NCI-H1436 treated with DMSO at 0.1 percent for 48 hours (cell line): ENCODE data around the gene GRM5.
"Not testable (repeated sequence)": the region's sequence is repeated elsewhere in the genome, so short reads cannot be mapped to it uniquely, and the experiment has no call there.

Source experiments
- DNase-seq: peaks from one replicate; lab custom pipeline; 2025; lab: John Stamatoyannopoulos, UW

The GRM5 gene

DNA sequence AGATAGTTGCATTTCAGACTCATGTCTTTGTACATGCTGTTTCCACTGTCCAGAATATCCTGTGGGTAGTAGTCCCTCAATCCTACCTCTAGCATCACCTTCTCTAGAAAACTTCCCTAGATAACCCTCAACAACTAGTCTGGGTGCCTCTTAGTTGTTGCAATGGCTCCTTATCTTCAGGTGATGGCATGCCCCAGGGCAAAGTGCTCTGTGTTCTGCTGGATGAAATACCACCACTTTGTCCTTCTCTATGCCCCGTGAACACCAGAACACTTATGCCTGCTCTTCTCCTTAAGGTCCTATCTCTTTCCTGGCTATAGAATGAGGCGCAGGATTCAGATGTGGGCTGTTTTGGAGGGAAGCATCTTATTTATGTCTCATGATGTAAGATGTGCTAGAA lies 569.9 kb downstream of the GRM5 start:
- no peak for DNase-seq

DNA sequence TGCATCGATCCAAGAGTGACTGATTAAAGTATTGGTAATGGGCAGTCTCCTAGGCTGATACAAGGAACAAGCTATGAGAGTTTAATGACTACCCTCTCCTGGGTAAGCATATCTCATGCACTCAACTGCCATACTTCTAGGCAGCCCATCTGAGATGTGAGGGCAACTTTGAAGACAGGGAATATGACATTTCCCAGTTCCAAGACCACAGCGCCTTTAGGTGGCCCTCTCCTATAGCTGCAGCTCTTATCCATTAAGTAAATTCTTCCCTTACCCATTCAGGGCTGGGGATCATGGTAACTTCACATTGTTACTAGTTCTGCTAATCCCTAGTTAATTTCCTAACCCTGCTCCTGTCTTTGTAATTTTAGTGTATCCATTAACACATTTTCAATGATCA lies 570.9 kb downstream of the GRM5 start:
- DNase-seq: no peak

- no peak for DNase-seq
Measured at GRCh38 chr11:88491674-88492073, 574.1 kb downstream of the GRM5 start.

GRCh38 chr11:88489030-88489429 lies 576.8 kb downstream of the GRM5 start:
- DNase-seq: no peak

DNA sequence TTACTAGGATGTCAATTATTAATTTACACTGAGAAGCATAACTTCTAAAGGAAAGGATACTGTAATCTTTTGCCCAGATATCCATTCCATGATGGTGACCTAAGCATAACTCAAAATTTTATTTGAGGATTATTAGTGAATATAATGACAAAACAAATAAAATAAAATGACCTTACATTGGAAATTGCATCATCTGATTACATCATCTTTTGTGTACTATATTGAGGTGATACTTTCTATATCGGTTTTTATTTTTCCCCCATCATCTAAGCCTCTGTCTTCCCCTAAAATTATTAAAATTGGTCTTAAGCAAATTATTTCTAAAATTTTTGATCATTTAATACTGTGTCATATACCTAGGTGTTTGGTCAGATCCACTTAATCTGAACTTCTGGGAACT lies 578.1 kb downstream of the GRM5 start:
- DNase-seq: no peak

GRCh38 chr11:88484873-88485621 lies 580.7 kb downstream of the GRM5 start:
- DNase-seq: no peak

- DNase-seq: no peak
Measured at GRCh38 chr11:88482871-88483301, 582.9 kb downstream of the GRM5 start.

DNA sequence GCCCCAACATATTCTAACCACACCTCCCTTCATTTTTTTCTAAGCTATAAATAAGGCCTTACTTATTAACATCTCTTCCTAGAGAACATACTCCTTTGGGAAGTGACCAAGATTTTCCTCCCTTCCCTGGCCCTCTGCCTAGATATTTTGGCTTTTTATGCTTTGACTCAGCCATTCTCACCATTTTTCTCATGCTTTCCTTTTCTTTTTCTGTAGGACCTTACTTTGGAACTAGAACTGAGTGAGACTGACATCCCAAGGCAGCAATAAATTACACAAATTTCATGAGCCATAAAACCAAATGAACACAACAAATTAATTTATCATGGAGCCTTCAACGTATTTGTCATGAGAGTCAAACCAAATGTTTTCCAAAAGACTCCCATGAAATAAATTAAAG lies 585.6 kb downstream of the GRM5 start:
- DNase-seq: no peak

GRCh38 chr11:88478136-88478815 lies 587.5 kb downstream of the GRM5 start:
- DNase-seq: no peak

DNA sequence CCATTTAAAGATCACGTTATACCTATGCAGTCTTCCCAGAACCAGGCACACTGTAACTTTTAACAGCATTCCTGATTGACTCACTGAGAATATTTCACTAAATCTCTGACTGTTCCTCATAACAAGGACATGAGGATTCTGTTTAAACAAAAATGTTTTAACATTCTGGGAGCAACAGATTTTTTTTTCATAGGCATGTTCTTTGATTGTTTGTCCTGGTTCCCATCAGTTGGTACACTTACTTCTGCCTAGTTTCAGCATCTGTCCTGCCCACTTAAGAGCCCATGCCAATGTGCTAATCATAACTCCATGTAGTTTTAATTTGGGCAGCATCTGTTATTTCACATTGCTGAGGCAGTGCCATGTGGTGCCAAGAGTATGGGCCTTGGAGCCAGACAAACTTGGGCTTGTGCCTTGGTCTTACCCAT lies 589.8 kb downstream of the GRM5 start:
- DNase-seq: no peak

GRCh38 chr11:88474655-88475054 lies 591.1 kb downstream of the GRM5 start:
- DNase-seq: no peak

GRCh38 chr11:88469561-88470225 lies 596.1 kb downstream of the GRM5 start:
- no peak for DNase-seq

- no peak for DNase-seq
Measured at GRCh38 chr11:88464528-88464927, 601.3 kb downstream of the GRM5 start.

- not testable (repeated sequence) for DNase-seq
Measured at GRCh38 chr11:88463301-88463700, 602.5 kb downstream of the GRM5 start.

- not testable (repeated sequence) for DNase-seq
Measured at GRCh38 chr11:88458047-88458446, 607.7 kb downstream of the GRM5 start.

GRCh38 chr11:88455974-88456373 lies 609.8 kb downstream of the GRM5 start:
- no peak for DNase-seq

DNA sequence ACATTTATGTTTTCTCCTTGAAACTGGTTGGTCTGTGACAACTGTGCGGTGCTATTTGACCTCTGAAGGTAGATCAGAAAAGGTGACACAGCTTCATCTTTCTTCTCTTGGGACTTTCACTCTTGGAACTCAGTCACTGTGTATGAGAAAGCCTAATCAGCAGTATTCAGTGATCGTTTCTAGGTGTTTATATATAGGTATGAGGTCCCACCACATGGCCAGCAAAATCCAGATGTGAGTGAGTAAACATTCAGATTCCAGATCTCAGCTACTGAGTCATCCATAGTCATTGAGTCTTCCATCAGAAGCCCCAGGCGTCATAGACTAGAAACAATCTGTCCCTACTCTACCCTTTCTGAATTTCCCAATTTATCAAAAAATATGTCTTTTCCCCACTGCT lies 610.9 kb downstream of the GRM5 start:
- no peak for DNase-seq
